GM18868 (cell line): Measurements from ENCODE around the gene NBPF3.
"Not testable (repeated sequence)": the region's sequence is repeated elsewhere in the genome, so short reads cannot be mapped to it uniquely, and the experiment has no call there.

ENCODE experiments used
- ATAC-seq: cut with Tn5 transposase; IDR thresholded peaks from one replicate; pipeline ENCODE4 v1.9.1; 2021; ENCODE audit warnings: mild to moderate bottlenecking, moderate library complexity; ENCODE audit not compliant: unreplicated experiment

The NBPF3 gene

DNA sequence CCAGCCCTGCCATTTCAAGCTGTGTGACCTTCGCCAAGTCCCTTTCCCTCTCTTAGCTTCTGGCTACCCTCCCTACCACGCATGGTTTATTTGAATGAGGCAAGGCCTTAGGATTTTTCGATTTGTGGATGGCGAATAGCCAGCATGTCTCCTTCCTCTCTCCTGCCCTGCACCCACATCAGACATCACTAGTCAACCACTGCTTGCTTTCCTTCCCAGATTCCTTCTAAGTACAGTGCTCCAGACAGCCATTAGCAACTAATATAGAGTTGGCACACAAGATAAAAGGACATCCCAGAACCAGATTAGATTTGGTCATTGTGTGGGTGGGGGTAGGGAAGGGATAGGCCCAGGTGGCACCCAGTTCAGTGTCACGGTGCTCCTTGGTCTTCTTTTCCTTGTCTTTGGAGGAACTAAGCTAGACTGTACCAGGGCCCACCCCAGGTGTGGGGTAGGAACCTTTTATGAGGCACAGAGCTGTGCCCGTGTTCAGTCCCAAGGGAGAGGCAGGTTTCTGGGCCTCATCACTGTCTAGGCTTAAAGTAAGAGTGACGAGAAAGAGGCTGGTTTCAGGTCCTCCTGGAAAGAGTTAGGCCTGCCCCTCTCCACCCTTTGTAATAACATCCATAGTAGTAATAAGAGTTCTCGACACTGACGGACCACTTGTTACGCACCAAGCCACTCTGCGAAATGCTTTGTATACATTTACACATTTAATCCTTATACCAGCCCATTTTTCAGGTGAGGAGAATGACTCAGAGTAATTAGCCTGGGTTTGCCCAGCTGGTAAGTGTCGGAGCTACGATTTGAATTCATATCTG lies 77.9 kb downstream of the NBPF3 start:
- no peak for ATAC-seq

GRCh38 chr1:21518774-21519455 lies 79.0 kb downstream of the NBPF3 start:
- ATAC-seq = no peak

DNA sequence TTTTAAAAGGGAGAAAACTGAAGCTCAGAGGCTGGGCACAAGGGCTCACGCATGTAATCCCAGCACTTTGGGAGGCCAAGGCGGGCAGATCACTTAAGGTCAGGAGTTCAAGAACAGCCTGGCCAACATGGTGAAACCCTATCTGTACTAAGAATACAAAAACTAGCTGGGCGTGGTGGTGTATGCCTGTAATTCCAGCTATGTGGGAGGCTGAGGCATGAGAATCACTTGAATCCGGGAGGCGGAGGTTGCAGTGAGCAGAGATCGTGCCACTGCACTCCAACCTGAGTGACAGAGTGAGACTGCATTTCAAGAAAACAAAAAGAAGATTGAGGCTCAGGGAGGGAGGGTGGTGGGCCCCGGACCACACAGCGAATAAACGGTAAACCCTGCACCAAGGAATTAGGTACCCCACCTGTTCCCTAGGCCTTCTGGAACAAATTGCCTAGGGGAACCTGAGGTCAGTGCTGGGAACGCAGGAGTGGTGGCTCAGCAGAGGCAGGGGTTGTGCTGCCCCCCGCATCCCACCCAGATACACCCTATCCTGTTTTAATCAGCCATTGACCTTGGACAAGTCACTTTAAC lies 79.6 kb downstream of the NBPF3 start:
- ATAC-seq = not testable (repeated sequence)

DNA sequence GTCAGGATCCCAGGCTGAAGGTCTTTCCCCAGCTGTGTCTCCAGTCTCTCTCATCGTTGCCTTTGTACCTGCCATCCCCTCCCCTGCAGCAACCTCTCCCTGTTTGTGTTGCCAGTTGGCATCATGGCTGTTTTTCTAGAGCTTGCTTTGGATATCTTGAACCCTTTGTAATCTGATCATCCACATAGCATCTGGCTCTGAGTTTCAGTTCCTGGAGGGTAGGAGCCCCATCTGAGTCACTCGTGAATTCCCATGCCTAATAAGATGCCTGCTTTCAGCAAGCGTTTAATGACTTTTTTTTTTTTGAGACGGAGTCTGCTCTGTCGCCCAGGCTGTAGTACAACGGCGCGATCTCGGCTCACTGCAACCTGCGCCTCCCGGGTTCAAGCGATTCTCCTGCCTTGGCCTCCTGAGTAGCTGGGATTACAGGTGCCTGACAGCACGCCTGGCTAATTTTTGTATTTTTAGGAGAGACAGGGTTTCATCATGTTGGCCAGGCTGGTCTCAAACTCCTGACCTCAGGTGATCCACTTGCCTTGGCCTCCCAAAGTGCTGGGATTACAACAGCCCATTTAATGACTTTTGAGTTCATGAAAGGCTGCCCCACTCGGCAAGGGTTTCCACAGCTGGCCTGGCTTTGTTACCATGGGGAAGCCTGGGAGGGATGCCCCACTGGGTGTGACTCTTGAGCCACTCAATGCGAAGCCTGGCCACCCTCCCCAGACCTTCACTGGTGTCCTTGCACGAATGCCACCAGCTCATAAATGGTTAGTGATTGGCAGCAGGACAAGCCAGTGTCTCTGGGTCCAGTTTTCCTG lies 81.2 kb downstream of the NBPF3 start:
- ATAC-seq = no peak

GRCh38 chr1:21521717-21522060 lies 81.8 kb downstream of the NBPF3 start:
- no peak for ATAC-seq

- ATAC-seq = no peak
These were observed 82.6 kb downstream of the NBPF3 start for GRCh38 chr1:21522525-21523038.

GRCh38 chr1:21523297-21523813 lies 83.4 kb downstream of the NBPF3 start:
- no peak for ATAC-seq

GRCh38 chr1:21524220-21524619 lies 84.3 kb downstream of the NBPF3 start:
- no peak for ATAC-seq

GRCh38 chr1:21524686-21525339 lies 84.9 kb downstream of the NBPF3 start:
- no peak for ATAC-seq

GRCh38 chr1:21525340-21525717 lies 85.4 kb downstream of the NBPF3 start:
- ATAC-seq = no peak

DNA sequence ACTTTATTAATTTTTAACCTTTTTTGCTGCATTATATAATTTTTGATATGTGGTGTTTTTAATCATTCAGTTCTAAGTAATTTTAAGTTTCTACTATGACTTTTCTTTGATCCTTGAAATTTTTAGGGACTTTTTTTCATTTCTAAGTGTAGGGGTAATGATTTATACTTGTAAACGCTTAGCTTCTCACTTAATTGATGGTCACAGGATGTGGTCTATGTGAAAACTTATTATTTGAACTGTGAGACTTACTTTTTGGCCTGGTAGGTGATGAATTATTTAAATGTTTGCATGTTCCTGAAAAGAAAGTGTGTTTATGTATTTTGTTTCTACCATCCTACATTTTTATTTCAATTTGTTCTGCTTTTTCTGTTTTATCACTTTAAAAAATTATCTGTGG lies 86.5 kb downstream of the NBPF3 start:
- ATAC-seq = no peak

GRCh38 chr1:21530368-21531016 lies 90.6 kb downstream of the NBPF3 start:
- no peak for ATAC-seq

GRCh38 chr1:21531241-21531640 lies 91.3 kb downstream of the NBPF3 start:
- ATAC-seq = no peak

DNA sequence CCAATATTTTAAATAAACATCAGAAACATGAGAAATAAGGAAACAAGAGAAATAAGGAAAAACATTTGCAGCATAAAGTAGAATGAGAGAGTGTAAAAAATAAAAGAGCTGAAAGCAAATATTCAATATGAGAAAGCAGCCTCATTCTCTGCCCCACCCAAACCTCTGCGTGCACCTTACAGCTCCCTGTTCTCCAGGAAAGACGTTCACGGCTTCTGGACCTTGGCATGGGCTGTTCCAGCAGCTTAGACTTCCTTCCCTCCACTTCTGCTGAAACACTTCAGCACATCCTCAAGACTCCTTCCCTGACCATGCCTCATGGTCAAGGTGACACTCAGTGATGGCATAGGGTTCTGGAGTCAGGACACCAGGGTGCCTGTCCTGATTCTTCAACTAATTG lies 92.6 kb downstream of the NBPF3 start:
- no peak for ATAC-seq

DNA sequence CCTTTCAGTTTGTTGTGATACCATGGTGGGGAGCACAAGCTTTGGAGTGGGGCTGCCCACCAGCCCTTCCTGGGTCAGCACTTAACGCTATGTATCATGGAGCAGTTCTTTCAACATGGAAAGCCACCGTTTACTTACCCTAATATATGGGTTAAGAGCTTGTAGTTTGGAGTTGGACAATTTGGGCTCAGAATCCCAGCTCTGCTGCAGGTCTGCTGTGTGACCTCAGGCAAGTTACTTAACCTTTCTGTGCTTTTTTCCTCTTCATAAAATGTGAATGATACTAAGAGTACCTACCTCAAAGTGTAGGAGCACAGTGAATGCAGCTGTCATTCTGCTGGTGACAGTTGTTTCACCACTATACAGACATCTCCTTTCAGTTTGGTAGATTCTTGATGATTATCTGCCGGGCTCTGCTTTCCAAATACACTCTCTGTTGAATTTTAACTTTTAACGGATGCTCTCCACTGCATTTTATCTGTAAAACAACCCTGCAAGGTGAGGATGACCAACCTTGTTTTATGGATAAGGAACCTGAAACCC lies 93.1 kb downstream of the NBPF3 start:
- no peak for ATAC-seq

- no peak for ATAC-seq
These were observed 94.2 kb downstream of the NBPF3 start for GRCh38 chr1:21534146-21534545.
